GM19023 (cell line): ENCODE measurements around the gene LSM12.
A peak's percentile ranks its signal among the peaks of the same experiment; 100 is the strongest.
"Not testable (repeated sequence)": the region's sequence is repeated elsewhere in the genome, so short reads cannot be mapped to it uniquely, and the experiment has no call there.

Source experiments
- ATAC-seq: cut with Tn5 transposase; IDR thresholded peaks from one replicate; pipeline ENCODE4 v1.9.1; 2021; ENCODE audit warnings: mild to moderate bottlenecking, moderate library complexity; ENCODE audit not compliant: unreplicated experiment

LSM12 gene

GRCh38 chr17:44045486-44045885 lies 21.0 kb downstream of the LSM12 start:
- no peak for ATAC-seq

- no peak for ATAC-seq
Observed at GRCh38 chr17:44044071-44044470, 22.4 kb downstream of the LSM12 start.

GRCh38 chr17:44043272-44043696 lies 23.2 kb downstream of the LSM12 start:
- no peak for ATAC-seq

- no peak for ATAC-seq
Observed at GRCh38 chr17:44039829-44040635, 26.4 kb downstream of the LSM12 start.

GRCh38 chr17:44038604-44039011 lies 27.9 kb downstream of the LSM12 start:
- no peak for ATAC-seq

GRCh38 chr17:44037471-44037870 lies 29.0 kb downstream of the LSM12 start:
- ATAC-seq: no peak

- not testable (repeated sequence) for ATAC-seq
Observed at GRCh38 chr17:44034688-44035087, 31.8 kb downstream of the LSM12 start.

GRCh38 chr17:44033861-44034408 lies 32.5 kb downstream of the LSM12 start:
- no peak for ATAC-seq

GRCh38 chr17:44030482-44030881 lies 36.0 kb downstream of the LSM12 start:
- no peak for ATAC-seq

GRCh38 chr17:44029736-44030135 lies 36.7 kb downstream of the LSM12 start:
- ATAC-seq: no peak

GRCh38 chr17:44024853-44025252 lies 41.6 kb downstream of the LSM12 start:
- ATAC-seq: no peak

GRCh38 chr17:44024271-44024663 lies 42.2 kb downstream of the LSM12 start:
- no peak for ATAC-seq

- ATAC-seq: no peak
Observed at GRCh38 chr17:44023545-44024270, 42.8 kb downstream of the LSM12 start.

- ATAC-seq: no peak
Observed at GRCh38 chr17:44022246-44022645, 44.2 kb downstream of the LSM12 start.

GRCh38 chr17:44021227-44021626 lies 45.2 kb downstream of the LSM12 start:
- not testable (repeated sequence) for ATAC-seq

GRCh38 chr17:44014437-44015172 lies 51.9 kb downstream of the LSM12 start, which contains the start of gene TMEM101:
TSS of gene TMEM101 (minus strand) at chr17:44014963. CDS start at chr17:44014952, 11 bp downstream.
- peak; percentile 79 for ATAC-seq

GRCh38 chr17:44014133-44014436 lies 52.4 kb downstream of the LSM12 start:
- ATAC-seq: no peak

GRCh38 chr17:44012874-44013273 lies 53.6 kb downstream of the LSM12 start:
- ATAC-seq: no peak

- ATAC-seq: no peak
Observed at GRCh38 chr17:44012391-44012790, 54.1 kb downstream of the LSM12 start.

- ATAC-seq: no peak
Observed at GRCh38 chr17:44011876-44012275, 54.6 kb downstream of the LSM12 start.

GRCh38 chr17:44010966-44011647 lies 55.4 kb downstream of the LSM12 start:
- no peak for ATAC-seq
